ENCODE measurements around the gene SHMT1. TPM values are rescaled to one million over a fixed set of nuclear protein-coding genes. Genes with fewer than 3 reads are reported as not detected.
"Not testable (repeated sequence)": the region's sequence is repeated elsewhere in the genome, so short reads cannot be mapped to it uniquely, and the experiment has no call there.

SHMT1 gene
- total RNA-seq (10 to 100 TPM; 28.4 to 68.7 (median 47.8) TPM), polyA plus RNA-seq (10 to 100 TPM in 2 of 3 donors, 1 to 10 TPM in 1; 9.1 to 26.2 (median 18.1) TPM)
- long read RNA-seq, donor 1, transcript SHMT1-201 (12 exons, 2,464 nt) = major isoform, 9 of 10 reads
- long read RNA-seq, donor 1, partial matches to known transcripts = 0 of 10 reads
- long read RNA-seq, donor 1, other reads (novel, unspliced or antisense) = 0 of 10 reads
- long read RNA-seq, donor 2, transcript SHMT1-201 (12 exons, 2,464 nt) = major isoform, 5 of 5 reads
- long read RNA-seq, donor 2, partial matches to known transcripts = 0 of 5 reads
- long read RNA-seq, donor 2, other reads (novel, unspliced or antisense) = 0 of 5 reads

DNA sequence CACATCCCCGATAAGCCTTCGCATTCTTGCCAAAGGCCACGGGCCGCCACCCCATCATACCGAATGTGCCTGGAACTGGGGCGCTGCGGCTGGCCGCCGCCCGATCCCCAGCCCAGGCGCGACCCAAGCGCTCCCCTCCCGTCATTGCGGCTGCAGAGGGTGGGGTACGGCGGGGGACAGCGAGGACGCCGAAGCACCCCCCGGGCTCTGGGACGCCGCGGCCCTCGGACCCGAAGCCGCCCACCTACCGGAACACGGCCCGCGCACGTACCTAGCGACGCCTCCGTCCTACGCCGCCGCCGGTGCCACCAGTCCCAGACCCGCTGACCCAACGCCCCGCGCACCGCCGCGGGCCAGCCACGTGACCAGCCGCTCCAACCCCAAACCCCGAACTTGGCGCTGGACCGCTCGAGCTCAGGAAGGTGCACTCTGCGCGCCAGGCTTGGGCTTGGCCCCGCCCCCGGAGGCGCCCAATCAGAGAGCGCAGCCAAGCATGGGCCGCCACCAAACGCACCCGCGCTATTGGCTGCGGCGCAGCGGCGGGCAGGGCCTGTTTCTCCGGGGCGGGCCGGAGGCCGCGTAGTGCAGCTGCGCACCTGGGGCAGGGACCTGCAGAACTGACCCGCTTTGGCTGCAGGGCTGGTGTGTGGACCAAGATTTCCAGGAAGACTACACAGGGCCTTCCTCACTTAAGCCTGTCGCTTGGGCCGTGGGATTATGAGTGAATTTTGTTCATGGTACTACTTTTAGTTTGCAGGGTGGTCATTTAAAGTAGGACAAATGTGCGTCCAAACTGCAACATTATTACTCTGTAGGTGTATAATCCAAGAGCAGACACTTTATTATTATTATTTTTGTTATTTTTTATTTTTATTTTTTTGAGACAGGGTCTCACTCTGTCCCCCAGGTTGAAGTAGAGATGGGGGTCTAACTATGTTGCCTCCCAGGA, at the start of gene SHMT1:
Gene SHMT1 (minus strand): TSS at position 450 of the 949 bp plus-strand sequence. CDS start 7,569 bp downstream, outside the sequence.
- TF ChIP-seq POLR2AphosphoS5 (IDR thresholded peaks at IDR 0.05) (peak; percentile 87 to 94 (median 93)), POLR2A (IDR thresholded peaks at IDR 0.05) (peak in 2 of 3 donors; percentile 3 to 52)
- TF ChIP-seq, protein P1, sequence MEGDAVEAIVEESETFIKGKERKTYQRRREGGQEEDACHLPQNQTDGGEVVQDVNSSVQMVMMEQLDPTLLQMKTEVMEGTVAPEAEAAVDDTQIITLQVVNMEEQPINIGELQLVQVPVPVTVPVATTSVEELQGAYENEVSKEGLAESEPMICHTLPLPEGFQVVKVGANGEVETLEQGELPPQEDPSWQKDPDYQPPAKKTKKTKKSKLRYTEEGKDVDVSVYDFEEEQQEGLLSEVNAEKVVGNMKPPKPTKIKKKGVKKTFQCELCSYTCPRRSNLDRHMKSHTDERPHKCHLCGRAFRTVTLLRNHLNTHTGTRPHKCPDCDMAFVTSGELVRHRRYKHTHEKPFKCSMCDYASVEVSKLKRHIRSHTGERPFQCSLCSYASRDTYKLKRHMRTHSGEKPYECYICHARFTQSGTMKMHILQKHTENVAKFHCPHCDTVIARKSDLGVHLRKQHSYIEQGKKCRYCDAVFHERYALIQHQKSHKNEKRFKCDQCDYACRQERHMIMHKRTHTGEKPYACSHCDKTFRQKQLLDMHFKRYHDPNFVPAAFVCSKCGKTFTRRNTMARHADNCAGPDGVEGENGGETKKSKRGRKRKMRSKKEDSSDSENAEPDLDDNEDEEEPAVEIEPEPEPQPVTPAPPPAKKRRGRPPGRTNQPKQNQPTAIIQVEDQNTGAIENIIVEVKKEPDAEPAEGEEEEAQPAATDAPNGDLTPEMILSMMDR (IDR thresholded peaks at IDR 0.05 in 8 of 11, conservative IDR thresholded peaks at IDR 0.05 in 3 of 11) = peak in 2 of 11 experiments; percentile 28 to 38
- 1 to 2% (median 1%) methylated on average over 48 to 76 of the region's 76 CpGs for WGBS, 5 donors
- H3K27ac ChIP-seq = peak within 1 kb of the TSS in 7 of 8 donors; percentile 46 to 85 (median 81)
- DNase-seq = peak; percentile 98
- peaks cover 4 to 30% (median 22%) of the 10 kb centered on the region in 6 donors for H3K4me1 ChIP-seq
- H3K36me3 ChIP-seq = peaks cover 0 to 23% (median 0%) of the 10 kb centered on the region in 6 donors
- intact Hi-C loops (cut with DNase I; ENCODE audit: low total_unique reads) = no loop called here
- peak within 1 kb of the TSS; percentile 62 to 96 (median 80) for H3K4me3 ChIP-seq
- no peaks in the 10 kb centered on the region for H3K27me3 ChIP-seq (replicated peaks in 1 of 7)
- no peaks in the 10 kb centered on the region for H3K9me3 ChIP-seq

DNA sequence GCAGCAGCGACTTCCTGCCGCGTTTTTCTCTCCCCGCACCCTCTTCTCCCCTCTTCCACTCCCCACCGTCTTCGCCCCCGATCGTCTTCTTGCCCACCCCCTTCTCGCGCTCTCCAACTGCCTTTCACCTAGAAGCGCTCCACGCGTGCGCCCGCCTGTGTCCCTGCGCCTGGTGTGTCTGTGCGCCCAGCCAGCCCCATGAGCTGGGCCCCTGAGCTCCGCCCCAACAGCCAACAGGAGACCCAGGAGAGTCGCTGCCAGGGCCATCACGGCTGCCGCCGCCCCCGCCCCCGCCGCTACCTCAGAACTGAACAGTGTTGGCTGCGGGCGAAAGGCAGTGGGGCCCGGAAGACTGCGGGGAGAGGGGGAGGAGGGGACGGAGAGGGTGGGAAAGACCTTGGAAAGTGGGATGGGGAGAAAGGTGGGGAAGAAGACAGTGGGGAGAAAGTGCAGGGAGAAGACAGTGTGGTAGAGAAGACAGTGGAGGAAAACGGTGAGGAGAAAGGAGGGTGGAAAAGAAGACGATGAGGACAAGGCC, 48.7 kb upstream of the SHMT1 start:
- H3K36me3 ChIP-seq; H3K9me3 ChIP-seq; DNase-seq; intact Hi-C loops (cut with DNase I; ENCODE audit: low total_unique reads); H3K27me3 ChIP-seq (replicated peaks in 1 of 7): not testable (repeated sequence)
- Histone ChIP-seq H3K4me3 (peak overlapping the region in 4 of 8 donors; percentile 46 to 70 (median 54)), H3K4me1 (peaks cover 0 to 25% (median 4%) of the 10 kb centered on the region in 6 donors), H3K27ac (peak overlapping the region in 2 of 8 donors; percentile 75)
- WGBS, 5 donors = no CpG with 5 or more reads among the region's 32 CpGs

DNA sequence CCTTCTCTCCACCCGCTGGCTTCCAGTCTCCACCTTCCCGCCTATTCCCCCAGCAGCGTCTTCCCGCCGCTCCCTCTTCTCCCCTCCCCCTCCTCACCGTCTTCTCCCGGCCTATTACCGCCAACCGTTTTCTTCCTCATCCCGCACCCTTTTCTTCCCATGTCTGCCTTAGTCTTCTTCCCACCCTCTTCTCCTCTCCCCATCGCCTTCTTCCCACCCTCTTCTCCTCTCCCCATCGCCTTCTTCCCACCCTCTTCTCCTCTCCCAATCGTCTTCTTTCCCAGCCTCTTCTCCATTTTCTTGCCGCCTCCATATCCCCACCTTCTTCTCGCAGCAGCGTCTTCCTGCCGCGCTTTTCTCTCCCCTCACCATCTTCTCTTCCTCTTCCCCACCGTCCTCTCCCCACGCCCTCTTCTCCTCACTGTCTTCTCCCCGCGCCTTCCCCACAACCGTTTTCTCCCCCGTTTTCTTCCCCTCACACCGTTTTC, 48.1 kb upstream of the SHMT1 start:
- H3K27me3 ChIP-seq (replicated peaks in 1 of 7); intact Hi-C loops (cut with DNase I; ENCODE audit: low total_unique reads); DNase-seq; H3K9me3 ChIP-seq; H3K36me3 ChIP-seq: not testable (repeated sequence)
- WGBS, 5 donors = 0 to 2% (median 1%) methylated on average over 19 to 25 of the region's 25 CpGs
- Histone ChIP-seq H3K27ac (peak overlapping the region in 4 of 8 donors; percentile 43 to 75 (median 72)), H3K4me3 (peak overlapping the region in 7 of 8 donors; percentile 19 to 70 (median 46)), H3K4me1 (peaks cover 0 to 25% (median 4%) of the 10 kb centered on the region in 6 donors)

DNA sequence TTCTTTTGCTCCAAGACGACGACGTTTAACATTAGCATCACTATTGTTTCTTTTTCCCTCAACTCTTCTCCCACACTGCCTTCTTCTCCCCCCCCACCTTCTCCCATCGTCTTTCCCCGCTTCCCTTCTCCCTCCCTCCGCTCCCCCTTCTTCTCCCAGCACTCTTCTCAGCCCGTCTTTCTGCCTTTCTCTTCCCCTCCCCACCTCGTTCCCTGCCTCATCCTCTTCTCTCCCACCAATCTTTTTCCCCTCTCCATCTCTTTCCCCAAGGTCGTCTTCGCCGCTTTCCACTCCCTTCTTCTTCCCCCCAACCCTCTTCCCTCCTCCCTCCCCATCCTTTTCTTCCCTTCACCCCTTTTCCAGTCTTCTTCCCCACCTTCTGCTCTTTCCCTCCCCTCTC, 47.4 kb upstream of the SHMT1 start:
- H3K36me3 ChIP-seq; DNase-seq; H3K9me3 ChIP-seq; intact Hi-C loops (cut with DNase I; ENCODE audit: low total_unique reads); H3K27me3 ChIP-seq (replicated peaks in 1 of 7); H3K27ac ChIP-seq: not testable (repeated sequence)
- WGBS, 5 donors = 20 to 47% (median 36%) methylated on average over 8 to 11 of the region's 11 CpGs
- Histone ChIP-seq H3K4me1 (peaks cover 0 to 25% (median 4%) of the 10 kb centered on the region in 6 donors), H3K4me3 (peak overlapping the region in 3 of 8 donors; percentile 52 to 70 (median 55))

GRCh38 chr17:18409321-18409720, 46.0 kb upstream of the SHMT1 start:
- intact Hi-C loops (cut with DNase I; ENCODE audit: low total_unique reads); H3K4me3 ChIP-seq; H3K9me3 ChIP-seq; DNase-seq; H3K36me3 ChIP-seq; H3K27ac ChIP-seq; H3K27me3 ChIP-seq (replicated peaks in 1 of 7): not testable (repeated sequence)
- 46 to 67% (median 53%) methylated on average over 6 of the region's 6 CpGs for WGBS, 5 donors
- peaks cover 0 to 25% (median 4%) of the 10 kb centered on the region in 6 donors for H3K4me1 ChIP-seq

DNA sequence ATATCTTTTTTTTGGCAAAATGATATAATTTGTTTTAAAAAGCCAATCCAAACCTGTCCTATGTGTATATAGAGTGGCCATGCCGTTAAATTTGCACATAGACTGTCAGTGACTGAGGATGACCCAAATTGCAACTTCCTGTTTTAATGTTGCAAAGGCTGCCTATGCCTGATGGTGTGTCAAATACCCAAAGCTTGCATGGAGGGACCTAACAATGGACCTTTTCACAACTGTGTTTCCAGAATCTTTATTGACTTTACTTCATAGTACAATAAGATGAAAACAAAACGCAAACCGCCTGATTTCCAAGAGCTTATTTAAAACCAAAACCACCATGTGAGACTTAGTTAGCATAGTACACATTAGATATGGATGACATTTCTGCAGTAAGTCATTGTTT, 45.6 kb upstream of the SHMT1 start:
- WGBS, 5 donors = 39 to 55% (median 50%) methylated on average over 3 of the region's 3 CpGs
- not testable (repeated sequence) for H3K27ac ChIP-seq

DNA sequence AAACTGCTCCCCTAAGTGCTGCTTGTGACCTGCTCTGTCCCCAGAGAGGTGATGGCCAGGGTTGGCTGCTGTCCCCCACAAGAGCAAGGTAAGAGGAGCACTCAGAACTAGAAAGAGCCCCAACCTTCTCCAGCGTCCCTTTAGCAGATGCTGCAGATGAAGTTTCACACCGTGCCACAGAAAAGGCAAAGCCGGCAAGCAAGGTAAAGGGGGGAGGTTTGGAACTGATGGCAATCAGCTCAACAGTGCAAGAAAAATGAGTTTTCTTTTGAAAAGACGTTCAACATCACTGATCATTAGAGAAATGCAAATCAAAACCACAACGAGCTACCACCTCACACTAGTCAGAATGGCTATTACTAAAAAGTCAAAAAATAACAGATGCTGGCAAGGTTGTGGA, 40.3 kb upstream of the SHMT1 start:
- H3K4me3 ChIP-seq; intact Hi-C loops (cut with DNase I; ENCODE audit: low total_unique reads): not testable (repeated sequence)

More for the DNA sequence above, 45.6 kb upstream of the SHMT1 start:
- DNase-seq; H3K4me3 ChIP-seq; H3K27me3 ChIP-seq (replicated peaks in 1 of 7); H3K9me3 ChIP-seq; intact Hi-C loops (cut with DNase I; ENCODE audit: low total_unique reads); H3K36me3 ChIP-seq: not testable (repeated sequence)
- peaks cover 0 to 25% (median 4%) of the 10 kb centered on the region in 6 donors for H3K4me1 ChIP-seq

GRCh38 chr17:18403166-18403565, 39.8 kb upstream of the SHMT1 start:
- H3K4me3 ChIP-seq; H3K9me3 ChIP-seq; H3K27ac ChIP-seq; intact Hi-C loops (cut with DNase I; ENCODE audit: low total_unique reads); H3K36me3 ChIP-seq; H3K4me1 ChIP-seq; DNase-seq; H3K27me3 ChIP-seq (replicated peaks in 1 of 7): not testable (repeated sequence)
- 10 to 46% (median 22%) methylated on average over 4 to 5 of the region's 5 CpGs for WGBS, 5 donors

More for the DNA sequence above, 40.3 kb upstream of the SHMT1 start:
- H3K4me1 ChIP-seq; H3K9me3 ChIP-seq; H3K27me3 ChIP-seq (replicated peaks in 1 of 7); DNase-seq; H3K36me3 ChIP-seq; H3K27ac ChIP-seq: not testable (repeated sequence)
- 54 to 60% methylated on average over 1 to 2 of the region's 5 CpGs; no CpG with 5 or more reads in 3 of the 5 donors for WGBS, 5 donors

Data from spleen (tissue), 13 donors.